HFFc6 (cell line): ENCODE data around the gene PSRC1. TPM values are rescaled to one million over a fixed set of nuclear protein-coding genes. Genes with fewer than 3 reads are reported as not detected.
A peak's percentile ranks its signal among the peaks of the same experiment; 100 is the strongest.

Source experiments
- DNase-seq: peaks from one replicate; pipeline ENCODE4 v3.0.0-alpha.2; 2018
- H3K27ac Mint-ChIP-seq: 2 replicates; pipeline ENCODE4 v1.8.0; 2020; ENCODE audit warnings: mild to moderate bottlenecking, mixed read lengths
- H3K27me3 Mint-ChIP-seq: 2 replicates; pipeline ENCODE4 v1.8.0; 2021; ENCODE audit warnings: mild to moderate bottlenecking, moderate library complexity, mixed read lengths; ENCODE audit not compliant: insufficient read depth
- H3K36me3 Mint-ChIP-seq: 2 replicates; pipeline ENCODE4 v1.8.0; 2021; ENCODE audit warnings: low read depth, mixed read lengths
- H3K4me1 Mint-ChIP-seq: 2 replicates; pipeline ENCODE4 v1.8.0; 2020; ENCODE audit warnings: low read depth, mixed read lengths
- H3K4me3 Mint-ChIP-seq: 2 replicates; pipeline ENCODE4 v1.8.0; 2020; ENCODE audit warnings: mild to moderate bottlenecking, moderate library complexity, mixed read lengths
- H3K9me3 Mint-ChIP-seq: 2 replicates; pipeline ENCODE4 v1.8.0; 2020; ENCODE audit warnings: mild to moderate bottlenecking, mixed read lengths
- total RNA-seq, 6 experiments: library from RNA; stranded (reverse); fragmentation: NEBNext Ultra II Directional; extraction: Animal tissue kit (Norgen Biotek cat#: 25700); gene quantifications; 2 replicates in 1 of 6; 3 replicates in 5 of 6; pipeline ENCODE4 v1.2.3, GENCODE V29; 2021
- TF ChIP-seq, protein P1 (sequence below): fragments of 200-600 bp; sonication (generic); IDR thresholded peaks from 2 replicates; pipeline ENCODE4 v1.5.0; 2021; ENCODE audit warnings: antibody characterized with exemption, mild to moderate bottlenecking

The PSRC1 gene
- total RNA-seq, 6 experiments from 2014 or later: 17.0 to 33.1 (median 30.4) TPM

DNA sequence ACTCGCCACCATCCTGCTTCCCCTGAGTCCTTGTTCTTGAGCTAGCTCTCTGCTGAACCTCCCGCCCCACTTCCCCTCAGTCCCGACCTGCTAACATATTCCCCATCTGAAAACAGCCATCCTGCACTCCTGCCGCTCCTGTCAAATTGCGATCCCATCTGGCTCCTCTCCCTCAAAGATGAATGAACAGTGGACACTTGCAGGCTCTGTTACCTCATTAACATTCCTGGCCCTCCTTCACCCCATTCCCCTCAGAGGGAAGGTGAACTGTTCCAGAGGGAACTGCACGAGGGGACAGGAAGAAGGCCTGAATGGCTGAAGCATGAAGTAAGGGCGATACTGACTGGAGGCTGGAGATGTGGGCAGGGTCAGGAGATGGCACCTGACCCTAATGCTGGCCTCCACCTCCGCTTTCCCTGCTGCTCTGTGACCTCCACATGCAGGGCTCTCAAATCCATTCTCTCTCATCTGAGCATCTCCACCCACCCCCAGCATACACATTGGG lies 41.1 kb downstream of the PSRC1 start:
- Mint-ChIP-seq H3K36me3 (peaks cover 5% of the 10 kb centered on the region; the same call in 1 of the 2 replicates), H3K27me3 (peaks cover 2% of the 10 kb centered on the region), H3K9me3 (no peaks in the 10 kb centered on the region), H3K27ac (no peak overlapping the region), H3K4me3 (peak overlapping the region; percentile 0; the same call in 1 of the 2 replicates), H3K4me1 (peaks cover 30% of the 10 kb centered on the region)
- no peak for DNase-seq
- TF ChIP-seq, protein P1, sequence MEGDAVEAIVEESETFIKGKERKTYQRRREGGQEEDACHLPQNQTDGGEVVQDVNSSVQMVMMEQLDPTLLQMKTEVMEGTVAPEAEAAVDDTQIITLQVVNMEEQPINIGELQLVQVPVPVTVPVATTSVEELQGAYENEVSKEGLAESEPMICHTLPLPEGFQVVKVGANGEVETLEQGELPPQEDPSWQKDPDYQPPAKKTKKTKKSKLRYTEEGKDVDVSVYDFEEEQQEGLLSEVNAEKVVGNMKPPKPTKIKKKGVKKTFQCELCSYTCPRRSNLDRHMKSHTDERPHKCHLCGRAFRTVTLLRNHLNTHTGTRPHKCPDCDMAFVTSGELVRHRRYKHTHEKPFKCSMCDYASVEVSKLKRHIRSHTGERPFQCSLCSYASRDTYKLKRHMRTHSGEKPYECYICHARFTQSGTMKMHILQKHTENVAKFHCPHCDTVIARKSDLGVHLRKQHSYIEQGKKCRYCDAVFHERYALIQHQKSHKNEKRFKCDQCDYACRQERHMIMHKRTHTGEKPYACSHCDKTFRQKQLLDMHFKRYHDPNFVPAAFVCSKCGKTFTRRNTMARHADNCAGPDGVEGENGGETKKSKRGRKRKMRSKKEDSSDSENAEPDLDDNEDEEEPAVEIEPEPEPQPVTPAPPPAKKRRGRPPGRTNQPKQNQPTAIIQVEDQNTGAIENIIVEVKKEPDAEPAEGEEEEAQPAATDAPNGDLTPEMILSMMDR: no peak

- peaks cover 5% of the 10 kb centered on the region; the same call in 1 of the 2 replicates for H3K36me3 Mint-ChIP-seq
- peak overlapping the region; percentile 0; the same call in 1 of the 2 replicates for H3K4me3 Mint-ChIP-seq
- no peak for DNase-seq
- H3K9me3 Mint-ChIP-seq: no peaks in the 10 kb centered on the region
- H3K27me3 Mint-ChIP-seq: peaks cover 2% of the 10 kb centered on the region
- H3K27ac Mint-ChIP-seq: no peak overlapping the region
- peaks cover 26% of the 10 kb centered on the region for H3K4me1 Mint-ChIP-seq
- TF ChIP-seq, protein P1: no peak
Measured at GRCh38 chr1:109241344-109241743, 41.6 kb downstream of the PSRC1 start.

- Mint-ChIP-seq H3K9me3 (no peaks in the 10 kb centered on the region), H3K27me3 (peaks cover 2% of the 10 kb centered on the region), H3K27ac (peak overlapping the region; percentile 66; the same call in 1 of the 2 replicates), H3K4me1 (peaks cover 26% of the 10 kb centered on the region), H3K36me3 (peaks cover 5% of the 10 kb centered on the region; the same call in 1 of the 2 replicates), H3K4me3 (peak overlapping the region; percentile 17; the same call in 1 of the 2 replicates)
- peak; percentile 44 for DNase-seq
- TF ChIP-seq, protein P1: no peak
Measured at GRCh38 chr1:109240158-109241152, 42.5 kb downstream of the PSRC1 start.

DNA sequence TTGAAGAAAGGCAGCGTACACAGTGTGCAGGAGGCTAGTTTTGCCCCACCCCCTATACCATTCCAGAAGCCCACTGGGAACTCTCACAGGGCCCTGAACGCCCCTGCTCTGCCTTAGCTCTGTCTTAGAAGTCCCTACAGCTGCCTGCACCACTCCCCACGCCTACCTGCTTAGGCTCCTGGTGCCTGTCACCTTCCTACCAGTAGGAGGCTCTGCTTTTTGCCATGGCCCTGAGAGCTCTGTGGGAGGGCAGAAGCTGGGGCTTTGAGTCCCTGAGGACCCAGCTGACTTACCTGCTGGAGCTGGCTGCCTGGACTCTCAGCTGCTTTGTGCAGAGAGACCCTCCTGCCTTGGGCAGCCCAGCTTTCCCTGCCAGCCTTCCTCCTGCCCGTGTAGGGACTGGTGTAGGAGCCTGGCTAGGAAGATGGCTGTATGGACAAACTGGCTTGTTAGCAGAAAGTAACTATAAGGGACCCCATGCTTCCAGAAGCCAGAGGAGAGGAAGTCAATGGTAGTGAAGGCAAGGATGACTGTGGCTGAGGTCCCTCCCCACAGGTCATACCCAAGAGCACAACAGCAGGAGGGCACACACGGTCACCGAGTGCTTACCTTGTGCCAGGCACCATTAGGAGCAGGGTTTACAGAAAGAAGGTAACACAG lies 43.4 kb downstream of the PSRC1 start:
- Mint-ChIP-seq H3K36me3 (peaks cover 5% of the 10 kb centered on the region; the same call in 1 of the 2 replicates), H3K4me3 (no peak overlapping the region), H3K27me3 (peaks cover 2% of the 10 kb centered on the region), H3K4me1 (peaks cover 26% of the 10 kb centered on the region), H3K9me3 (no peaks in the 10 kb centered on the region), H3K27ac (peak overlapping the region; percentile 34)
- DNase-seq: peak; percentile 37
- TF ChIP-seq, protein P1: peak; percentile 78

- H3K4me1 Mint-ChIP-seq: peaks cover 26% of the 10 kb centered on the region
- no peak overlapping the region for H3K4me3 Mint-ChIP-seq
- DNase-seq: no peak
- H3K9me3 Mint-ChIP-seq: no peaks in the 10 kb centered on the region
- no peak overlapping the region; the same call in 1 of the 2 replicates for H3K27ac Mint-ChIP-seq
- H3K36me3 Mint-ChIP-seq: peaks cover 5% of the 10 kb centered on the region; the same call in 1 of the 2 replicates
- peaks cover 2% of the 10 kb centered on the region for H3K27me3 Mint-ChIP-seq
- TF ChIP-seq, protein P1: no peak
Measured at GRCh38 chr1:109239047-109239408, 43.9 kb downstream of the PSRC1 start.
